CD4-positive, alpha-beta T cell treated with Interleukin-6 at 100 ng/mL for 8 hours (primary cell): ENCODE results near the gene ATP6V0E2.
"Not testable (repeated sequence)": the region's sequence is repeated elsewhere in the genome, so short reads cannot be mapped to it uniquely, and the experiment has no call there.

ENCODE experiments used
- DNase-seq: peaks from one replicate; pipeline ENCODE4 v3.0.0-alpha.2; 2020; ENCODE audit warnings: mixed read lengths, low spot score

The ATP6V0E2 gene

DNA sequence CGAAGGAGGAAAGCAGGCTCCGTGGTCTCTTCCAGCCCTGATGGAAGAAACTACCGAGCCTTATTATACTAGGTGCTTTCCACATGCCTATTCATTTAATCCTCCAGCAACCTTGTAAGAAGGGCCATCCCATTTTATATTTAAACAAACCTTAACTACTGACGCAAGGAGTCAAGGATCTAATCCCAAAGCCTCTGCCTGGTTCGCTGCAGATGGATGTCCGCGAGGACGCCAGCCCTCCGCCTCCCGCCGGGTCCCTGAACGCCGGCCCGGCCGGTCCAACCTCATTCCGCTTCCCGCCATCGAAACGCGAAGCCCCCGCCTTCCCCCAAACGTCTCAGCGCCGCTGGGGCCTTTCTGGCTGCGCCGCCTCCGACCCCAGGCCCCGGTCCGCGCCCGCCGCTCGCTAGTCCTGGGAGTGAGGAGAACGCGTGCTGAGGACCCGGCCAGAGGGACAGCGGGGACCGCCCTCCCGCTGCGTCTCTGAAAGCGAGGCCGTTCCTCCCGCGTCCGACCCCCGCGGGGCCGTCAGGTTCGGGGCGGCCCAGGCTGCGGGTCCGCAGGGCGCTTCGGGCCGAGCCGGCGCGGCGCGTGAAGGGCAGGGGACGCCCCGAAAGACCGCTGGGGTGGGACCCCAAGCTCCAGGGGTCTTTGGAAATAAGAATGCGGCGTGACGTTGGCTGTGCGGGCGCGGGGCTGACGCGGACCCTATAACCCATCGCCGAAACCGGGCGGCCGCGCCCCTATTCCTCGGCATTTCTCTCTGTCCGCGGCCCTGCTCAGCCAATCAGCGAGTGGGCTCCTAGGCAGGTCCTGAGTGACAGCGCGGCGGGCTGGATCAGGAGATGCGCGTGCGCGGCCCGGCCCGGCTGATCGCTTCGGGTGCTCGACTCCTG, at the start of gene ATP6V0E2:
TSS of gene ATP6V0E2 (plus strand) at position 896 of the 896 bp plus-strand sequence. CDS start 97 bp downstream, outside the sequence.
- peak; percentile 95 for DNase-seq

DNA sequence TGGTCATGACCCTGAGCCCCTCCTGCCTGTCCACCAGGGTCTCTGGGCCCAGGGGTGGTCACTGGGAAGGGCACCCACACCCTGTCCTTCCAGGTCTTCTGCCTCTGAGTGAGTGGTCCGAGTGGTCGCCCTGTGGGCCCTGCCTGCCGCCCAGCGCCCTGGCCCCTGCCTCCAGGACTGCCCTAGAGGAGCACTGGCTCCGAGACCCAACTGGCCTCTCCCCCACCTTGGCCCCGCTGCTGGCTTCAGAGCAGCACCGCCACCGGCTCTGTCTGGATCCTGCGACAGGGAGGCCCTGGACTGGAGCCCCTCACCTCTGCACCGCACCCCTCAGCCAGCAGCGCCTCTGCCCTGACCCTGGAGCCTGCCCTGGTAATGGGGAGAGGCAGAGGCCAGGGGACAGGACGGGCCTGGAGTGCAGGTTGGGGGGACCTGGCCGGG, 49.4 kb upstream of the ATP6V0E2 start:
- no peak for DNase-seq

- no peak for DNase-seq
Observed at GRCh38 chr7:149824748-149825566, 48.8 kb upstream of the ATP6V0E2 start.

GRCh38 chr7:149825567-149826343, 48.0 kb upstream of the ATP6V0E2 start:
- no peak for DNase-seq

- no peak for DNase-seq
Observed at GRCh38 chr7:149826344-149827088, 47.3 kb upstream of the ATP6V0E2 start.

- DNase-seq = no peak
Observed at GRCh38 chr7:149827089-149827981, 46.4 kb upstream of the ATP6V0E2 start.

GRCh38 chr7:149828357-149829309, 45.1 kb upstream of the ATP6V0E2 start:
- DNase-seq = no peak

DNA sequence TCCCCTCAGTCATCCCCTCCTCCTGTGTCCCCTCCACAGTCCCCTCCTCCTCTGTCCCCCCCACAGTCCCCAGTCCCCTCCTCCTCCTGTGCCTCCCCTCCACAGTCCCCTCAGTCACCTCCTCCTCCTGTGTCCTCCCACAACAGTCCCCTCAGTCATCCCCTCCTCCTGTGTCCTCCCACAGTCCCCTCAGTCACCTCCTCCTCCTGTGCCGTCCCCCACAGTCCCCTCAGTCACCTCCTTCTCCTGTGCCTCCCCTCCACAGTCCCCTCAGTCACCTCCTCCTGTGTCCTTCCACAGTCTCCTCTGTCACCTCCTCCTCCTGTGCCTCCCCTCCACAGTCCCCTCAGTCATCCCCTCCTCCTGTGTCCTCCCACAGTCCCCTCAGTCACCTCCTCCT, 43.2 kb upstream of the ATP6V0E2 start:
- not testable (repeated sequence) for DNase-seq

DNA sequence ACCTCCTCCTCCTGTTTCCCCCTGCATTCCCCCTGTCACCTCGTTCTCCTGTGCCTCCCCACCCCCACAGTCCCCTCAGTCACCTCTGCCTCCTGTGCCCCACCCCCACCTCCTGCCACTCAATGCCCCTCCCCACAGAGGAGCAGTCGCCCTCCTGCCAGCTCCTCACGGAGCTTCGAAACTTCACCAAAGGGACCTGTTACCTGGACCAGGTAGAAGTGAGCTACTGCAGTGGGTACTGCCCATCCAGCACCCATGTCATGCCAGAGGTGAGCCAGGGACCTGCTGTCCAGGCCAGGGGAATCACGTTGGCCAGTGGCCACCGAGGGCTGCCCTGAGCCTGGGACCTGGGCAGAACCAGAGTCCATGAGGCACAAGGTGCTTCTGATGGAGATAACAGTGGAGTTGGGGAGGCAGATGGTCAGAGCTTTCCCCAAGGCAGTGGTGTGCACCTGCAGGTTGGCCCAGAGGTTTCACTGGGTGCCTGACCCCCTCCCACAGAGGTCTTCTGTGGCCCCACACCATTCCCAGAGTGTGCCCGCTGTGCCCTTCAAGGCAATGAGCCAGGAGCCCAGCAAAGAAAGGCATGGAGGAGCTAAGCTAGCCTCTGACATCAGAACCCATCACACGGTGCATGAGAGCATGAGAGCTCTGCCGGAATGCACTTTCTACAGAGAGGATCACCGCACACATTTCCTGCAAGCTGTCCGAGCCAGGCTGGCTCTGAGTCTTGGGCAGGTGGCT, 42.6 kb upstream of the ATP6V0E2 start:
- DNase-seq = no peak

DNA sequence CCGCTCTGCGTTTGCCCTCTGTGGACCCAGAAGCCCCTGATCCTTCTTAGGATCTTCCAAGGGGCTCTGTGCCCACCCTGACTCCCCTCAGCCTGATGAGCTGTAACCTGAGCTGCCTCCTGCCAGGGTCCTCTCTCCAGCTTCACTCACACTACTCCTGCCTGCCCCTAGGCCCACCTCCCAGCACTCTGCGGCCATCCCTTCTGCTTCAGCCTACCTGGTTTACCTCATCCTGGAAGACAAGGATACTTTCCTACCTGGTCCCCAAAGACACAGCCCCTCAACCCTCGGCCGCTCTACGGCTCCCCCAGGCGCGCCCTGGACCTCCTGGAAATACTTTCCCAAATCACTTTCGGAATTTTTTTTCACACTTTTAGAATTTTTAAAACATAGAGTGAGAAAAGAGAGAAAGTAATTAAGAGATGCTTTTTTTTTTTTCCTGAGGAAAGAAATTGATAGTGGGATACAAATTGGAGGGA, 42.0 kb upstream of the ATP6V0E2 start:
- no peak for DNase-seq

- DNase-seq = no peak
Observed at GRCh38 chr7:149832332-149833041, 41.3 kb upstream of the ATP6V0E2 start.

- no peak for DNase-seq
Observed at GRCh38 chr7:149833495-149834130, 40.2 kb upstream of the ATP6V0E2 start.

DNA sequence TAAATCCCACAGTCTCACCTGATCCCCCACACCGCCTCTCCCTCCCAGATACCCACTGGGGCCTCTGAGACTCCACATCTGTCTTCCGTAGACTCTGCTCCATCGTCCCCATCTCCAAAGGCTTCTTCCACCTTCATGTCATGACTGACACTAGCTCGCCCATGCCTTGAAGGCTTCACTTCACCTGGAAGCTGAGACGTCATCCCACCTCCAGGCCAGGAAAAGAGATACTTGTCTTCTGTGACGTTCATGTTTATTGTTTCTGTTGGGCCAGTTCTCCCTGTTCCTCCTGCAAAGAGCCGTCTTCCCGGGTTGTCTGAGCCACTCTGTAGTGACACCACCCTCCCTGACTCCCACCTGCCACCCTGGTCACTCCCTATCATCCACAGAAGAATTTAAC, 39.2 kb upstream of the ATP6V0E2 start:
- no peak for DNase-seq

DNA sequence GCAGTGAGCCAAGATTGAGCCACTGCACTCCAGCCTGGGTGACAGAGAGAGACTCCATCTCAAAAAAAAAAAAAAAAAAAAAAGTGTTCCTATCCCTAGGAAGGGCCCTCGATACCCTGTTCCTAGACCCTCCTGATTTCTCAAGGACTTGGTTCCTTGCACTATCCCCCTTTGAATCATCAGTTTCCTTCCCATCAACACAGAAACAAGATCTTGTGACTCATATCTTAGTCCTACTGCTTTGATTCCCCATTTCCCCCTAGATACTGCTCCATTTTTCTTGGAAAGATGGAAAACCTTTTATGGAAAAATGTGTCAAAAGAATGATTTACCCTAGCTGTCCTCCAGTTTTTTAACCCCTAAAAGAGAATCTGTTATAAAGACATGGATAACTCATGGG, 37.3 kb upstream of the ATP6V0E2 start:
- DNase-seq = no peak

DNA sequence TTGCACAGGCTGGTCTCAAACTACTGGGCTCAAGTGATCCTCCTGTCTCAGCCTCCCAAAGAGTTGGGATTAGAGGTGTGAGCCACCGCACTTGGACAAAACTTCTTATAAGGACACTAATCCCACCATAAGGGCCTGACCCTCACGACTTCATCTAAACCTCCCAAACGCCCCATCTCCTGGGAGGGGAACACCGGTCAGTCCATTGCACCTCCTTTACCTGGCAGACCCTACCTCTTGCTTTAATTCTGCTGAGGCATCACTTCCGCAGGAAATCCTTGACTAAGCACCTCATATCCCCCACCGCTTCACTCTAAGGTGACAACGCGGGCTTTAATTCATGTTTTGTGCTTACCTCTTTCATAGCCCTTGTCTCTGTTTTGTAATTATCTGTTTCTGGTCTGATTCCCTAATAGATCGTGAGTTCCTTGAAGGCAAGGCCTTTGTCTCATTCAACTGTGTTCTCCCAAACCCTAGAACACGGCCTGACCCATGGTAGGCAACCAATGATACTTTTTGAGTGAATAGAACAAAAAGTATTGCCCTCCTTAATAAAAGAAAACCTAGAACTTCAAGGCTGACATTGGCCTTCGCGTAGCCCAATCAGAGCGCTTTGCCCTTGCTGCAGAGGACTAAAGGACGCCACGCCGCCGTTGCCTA, 36.1 kb upstream of the ATP6V0E2 start:
- DNase-seq = no peak

GRCh38 chr7:149838224-149838991, 35.4 kb upstream of the ATP6V0E2 start, which contains the start of gene ZNF862:
TSS of gene ZNF862 (plus strand) at chr7:149838375. CDS start at chr7:149838612, 237 bp downstream.
- DNase-seq = peak; percentile 97
